ENCODE results near the gene FBXL16.

GRCh38 chr16:678209-678857, 27.3 kb downstream of the FBXL16 start:
- TF ChIP-seq CTCF (IDR thresholded peaks at IDR 0.05; ENCODE audit: poor library complexity) = no peak
- TF ChIP-seq EZH2 (IDR thresholded peaks at IDR 0.05; ENCODE audit: borderline replicate concordance) = no peak
